ENCODE measurements around the gene P4HB. TPM values are rescaled to one million over a fixed set of nuclear protein-coding genes. Genes with fewer than 3 reads are reported as not detected.
A peak's percentile ranks its signal among the peaks of the same experiment; 100 is the strongest.

P4HB gene
- polyA plus RNA-seq, 1 experiment: 122 TPM

- peaks cover 10% of the 10 kb centered on the region for H3K27me3 ChIP-seq (ENCODE audit: control insufficient read depth, insufficient read depth, low read length)
- TF ChIP-seq CTCF (IDR thresholded peaks at IDR 0.05; ENCODE audit: insufficient read depth, low read depth, low read length): no peak
- CTCF ChIA-PET: no interaction called here
- DNase-seq (ENCODE audit: low read depth): no peak
- no peak overlapping the region for H3K4me3 ChIP-seq (ENCODE audit: low read depth, low read length)
- POLR2A ChIA-PET: no interaction called here
- no peaks in the 10 kb centered on the region for H3K36me3 ChIP-seq (ENCODE audit: control insufficient read depth, insufficient read depth, low read length)
Observed at GRCh38 chr17:81810892-81811704, 49.2 kb downstream of the P4HB start.

- H3K4me3 ChIP-seq (ENCODE audit: low read depth, low read length): no peak overlapping the region
- peaks cover 15% of the 10 kb centered on the region for H3K27me3 ChIP-seq (ENCODE audit: control insufficient read depth, insufficient read depth, low read length)
- ChIA-PET CTCF (no interaction called here), POLR2A (no interaction called here)
- DNase-seq (ENCODE audit: low read depth): no peak
- no peak for TF ChIP-seq CTCF (IDR thresholded peaks at IDR 0.05; ENCODE audit: insufficient read depth, low read depth, low read length)
- H3K36me3 ChIP-seq (ENCODE audit: control insufficient read depth, insufficient read depth, low read length): no peaks in the 10 kb centered on the region
Observed at GRCh38 chr17:81810476-81810875, 49.9 kb downstream of the P4HB start.

- CTCF ChIA-PET: no interaction called here
Observed at GRCh38 chr17:81809556-81809998, 50.8 kb downstream of the P4HB start.

DNA sequence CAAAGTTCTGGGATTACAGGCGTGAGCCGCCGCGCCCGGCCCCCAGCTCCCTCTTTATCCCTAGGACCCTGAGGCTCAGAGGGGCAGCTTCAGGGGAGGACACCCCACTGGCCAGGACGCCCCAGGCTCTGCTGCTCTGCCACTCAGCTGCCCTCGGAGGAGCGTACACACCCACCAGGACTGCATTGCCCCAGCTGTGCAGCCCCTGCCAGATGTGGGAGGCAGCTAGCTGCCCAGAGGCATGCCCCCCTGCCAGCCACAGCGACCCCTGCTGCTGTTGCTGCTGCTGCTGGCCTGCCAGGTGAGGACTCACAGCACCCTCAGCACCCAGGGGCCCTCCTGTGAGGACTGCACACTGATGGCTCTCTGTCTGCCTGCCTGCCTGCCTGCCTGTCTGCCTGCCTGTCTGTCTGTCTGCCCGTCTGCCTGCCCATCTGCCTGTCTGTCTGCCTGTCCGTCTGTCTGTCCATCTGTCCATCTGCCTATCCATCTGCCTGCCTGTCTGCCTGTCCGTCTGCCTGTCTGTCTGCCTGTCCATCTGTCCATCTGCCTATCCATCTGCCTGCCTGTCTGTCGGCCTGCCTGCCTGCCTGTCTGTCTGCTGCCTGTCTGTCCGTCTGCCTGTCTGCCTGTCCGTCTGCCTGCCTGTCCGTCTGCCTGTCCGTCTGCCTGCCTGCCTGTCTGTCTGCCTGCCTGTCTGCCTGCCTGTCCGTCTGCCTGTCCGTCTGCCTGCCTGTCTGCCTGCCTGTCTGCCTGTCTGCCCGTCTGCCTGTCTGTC, 51.4 kb downstream of the P4HB start:
- TF ChIP-seq CTCF (IDR thresholded peaks at IDR 0.05; ENCODE audit: insufficient read depth, low read depth, low read length): 0 out of 2 replicates have a peak, but pooled peaks have one; percentile 10
- H3K36me3 ChIP-seq (ENCODE audit: control insufficient read depth, insufficient read depth, low read length): no peaks in the 10 kb centered on the region
- no peak for DNase-seq (ENCODE audit: low read depth)
- ChIA-PET CTCF (interaction anchor here (1.6 kb wide), 1 partner anchor 13 kb away, joined by 4 read pairs; no protein-coding TSS in a partner anchor), POLR2A (no interaction called here)
- H3K4me3 ChIP-seq (ENCODE audit: low read depth, low read length): no peak overlapping the region
- peaks cover 20% of the 10 kb centered on the region for H3K27me3 ChIP-seq (ENCODE audit: control insufficient read depth, insufficient read depth, low read length)

More at GRCh38 chr17:81809556-81809998, 50.8 kb downstream of the P4HB start:
- DNase-seq (ENCODE audit: low read depth): no peak
- H3K4me3 ChIP-seq (ENCODE audit: low read depth, low read length): no peak overlapping the region
- no peaks in the 10 kb centered on the region for H3K36me3 ChIP-seq (ENCODE audit: control insufficient read depth, insufficient read depth, low read length)
- peaks cover 20% of the 10 kb centered on the region for H3K27me3 ChIP-seq (ENCODE audit: control insufficient read depth, insufficient read depth, low read length)
- TF ChIP-seq CTCF (IDR thresholded peaks at IDR 0.05; ENCODE audit: insufficient read depth, low read depth, low read length): no peak
- POLR2A ChIA-PET: no interaction called here

DNA sequence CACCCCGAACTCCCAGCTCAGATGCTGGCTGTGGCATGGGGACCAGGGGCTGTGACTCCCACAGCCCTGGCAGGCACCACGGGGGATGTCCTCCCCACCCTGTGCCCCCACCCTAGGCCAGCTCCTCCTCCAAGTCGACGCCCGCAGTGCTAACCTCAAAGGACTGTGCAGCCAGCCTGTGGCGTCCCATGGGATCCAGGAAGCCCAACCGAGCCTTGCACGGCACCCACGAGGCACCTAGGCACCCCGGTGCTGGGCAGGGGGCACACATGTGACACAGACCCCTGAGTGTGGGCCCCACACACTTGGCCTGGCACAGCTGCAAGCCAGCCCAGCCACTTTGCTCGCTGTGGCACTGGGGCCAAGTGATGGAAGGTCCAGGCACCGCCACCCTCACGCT, 52.5 kb downstream of the P4HB start:
- peaks cover 27% of the 10 kb centered on the region for H3K27me3 ChIP-seq (ENCODE audit: control insufficient read depth, insufficient read depth, low read length)
- no peak overlapping the region for H3K4me3 ChIP-seq (ENCODE audit: low read depth, low read length)
- TF ChIP-seq CTCF (IDR thresholded peaks at IDR 0.05; ENCODE audit: insufficient read depth, low read depth, low read length): no peak
- CTCF ChIA-PET: interaction anchor here (0.9 to 1.6 kb wide), 2 partner anchors 13 to 14 kb away, joined by 3 to 4 read pairs; no protein-coding TSS in a partner anchor
- H3K36me3 ChIP-seq (ENCODE audit: control insufficient read depth, insufficient read depth, low read length): no peaks in the 10 kb centered on the region
- POLR2A ChIA-PET: no interaction called here
- DNase-seq (ENCODE audit: low read depth): no peak
